ENCODE results near the gene SLC4A9.

The SLC4A9 gene

GRCh38 chr5:140324617-140325241 lies 35.3 kb upstream of the SLC4A9 start:
- Mint-ChIP-seq H3K27ac (peak overlapping the region; percentile 76), H3K36me3 (ENCODE audit: low read depth) (no peaks in the 10 kb centered on the region), H3K4me3 (no peak overlapping the region), H3K27me3 (ENCODE audit: low read depth, poor library complexity) (no peaks in the 10 kb centered on the region), H3K4me1 (peaks cover 67% of the 10 kb centered on the region), H3K9me3 (no peaks in the 10 kb centered on the region)
- DNase-seq = no peak
- TF ChIP-seq CTCF (IDR thresholded peaks at IDR 0.05) = no peak

GRCh38 chr5:140325486-140325885 lies 34.5 kb upstream of the SLC4A9 start:
- no peak for DNase-seq
- Mint-ChIP-seq H3K4me3 (no peak overlapping the region), H3K9me3 (no peaks in the 10 kb centered on the region), H3K4me1 (peaks cover 69% of the 10 kb centered on the region), H3K27me3 (ENCODE audit: low read depth, poor library complexity) (no peaks in the 10 kb centered on the region), H3K27ac (no peak overlapping the region), H3K36me3 (ENCODE audit: low read depth) (no peaks in the 10 kb centered on the region)
- no peak for TF ChIP-seq CTCF (IDR thresholded peaks at IDR 0.05)

- Mint-ChIP-seq H3K27me3 (ENCODE audit: low read depth, poor library complexity) (no peaks in the 10 kb centered on the region), H3K27ac (peak overlapping the region; percentile 23), H3K9me3 (no peaks in the 10 kb centered on the region), H3K36me3 (ENCODE audit: low read depth) (no peaks in the 10 kb centered on the region), H3K4me1 (peaks cover 68% of the 10 kb centered on the region), H3K4me3 (no peak overlapping the region)
- DNase-seq = no peak
- TF ChIP-seq CTCF (IDR thresholded peaks at IDR 0.05) = no peak
Observed at GRCh38 chr5:140327589-140327988, 32.4 kb upstream of the SLC4A9 start.

- TF ChIP-seq CTCF (IDR thresholded peaks at IDR 0.05) = no peak
- Mint-ChIP-seq H3K9me3 (no peaks in the 10 kb centered on the region), H3K4me1 (peaks cover 63% of the 10 kb centered on the region), H3K27me3 (ENCODE audit: low read depth, poor library complexity) (no peaks in the 10 kb centered on the region), H3K27ac (peak overlapping the region; percentile 87), H3K36me3 (ENCODE audit: low read depth) (no peaks in the 10 kb centered on the region), H3K4me3 (no peak overlapping the region)
- no peak for DNase-seq
Observed at GRCh38 chr5:140328036-140328764, 31.8 kb upstream of the SLC4A9 start.

- H3K27me3 Mint-ChIP-seq (ENCODE audit: low read depth, poor library complexity) = peaks cover 6% of the 10 kb centered on the region
- H3K9me3 Mint-ChIP-seq = no peaks in the 10 kb centered on the region
- no peak for DNase-seq
- H3K36me3 Mint-ChIP-seq (ENCODE audit: low read depth) = no peaks in the 10 kb centered on the region
- no peak for TF ChIP-seq CTCF (IDR thresholded peaks at IDR 0.05)
- H3K27ac Mint-ChIP-seq = peak overlapping the region; percentile 51
- H3K4me1 Mint-ChIP-seq = peaks cover 47% of the 10 kb centered on the region
- no peak overlapping the region for H3K4me3 Mint-ChIP-seq
Observed at GRCh38 chr5:140329739-140330481, 30.1 kb upstream of the SLC4A9 start.
